GM12878 (cell line): ENCODE results near the gene NEGR1. TPM values are rescaled to one million over a fixed set of nuclear protein-coding genes. Genes with fewer than 3 reads are reported as not detected.

Source experiments
- ATAC-seq: fragments of 200-7000 bp; cut with Tn5 transposase; 3 replicates; pipeline ENCODE4 v1.9.1; 2020; ENCODE audit warnings: mild to moderate bottlenecking, moderate library complexity
- BruUV-seq: library from RNA; stranded (reverse); fragments of 400-500 nt; replicated peaks from 2 replicates; lab custom pipeline; 2021; lab: Mats Ljungman, UMichigan
- CTCF ChIA-PET: fragments of 300-600 bp; sonication (Branson Sonifier 250); formaldehyde crosslinking; extraction: SDS; loops from one replicate; lab custom pipeline; 2021; ENCODE audit warnings: inconsistent platforms; lab: Yijun Ruan, JAX
- POLR2A ChIA-PET: fragments of 350-600 bp; formaldehyde crosslinking; extraction: SDS; loops from one replicate; lab custom pipeline; 2021; ENCODE audit warnings: inconsistent platforms; lab: Charles Lee
- RAD21 ChIA-PET: fragments of 300-600 bp; sonication (Branson Sonifier 250); formaldehyde crosslinking; loops from one replicate; lab custom pipeline; 2023; ENCODE audit warnings: antibody characterized with exemption; ENCODE audit not compliant: unreplicated experiment; lab: Charles Lee
- SMC1A ChIA-PET: fragments of 300-600 bp; sonication (Branson Sonifier 250); formaldehyde crosslinking; loops from one replicate; lab custom pipeline; 2023; ENCODE audit not compliant: unreplicated experiment, uncharacterized antibody; lab: Charles Lee
- DNase-seq: peaks from one replicate; pipeline ENCODE4 v3.0.0-alpha.2; 2011; ENCODE audit warnings: low read depth, low spot score
- FAIRE-seq: peaks from 3 replicates; lab custom pipeline; 2011; peaks lifted over from hg19 to GRCh38; lab: Jason Lieb, UNC
- H2AFZ ChIP-seq: 2 replicates; pipeline ENCODE4 v1.6.0; 2011; ENCODE audit warnings: low read depth, low read length, control low read depth; ENCODE audit not compliant: control insufficient read depth
- H3K27ac ChIP-seq: 2 replicates; pipeline ENCODE4 v1.5.1; 2011; ENCODE audit warnings: control low read depth; ENCODE audit not compliant: control insufficient read depth, insufficient read depth
- H3K27me3 ChIP-seq, 2 experiments: replicated peaks in 1 of 2; 2 replicates each; pipeline versions ENCODE4 v1.6.0 to v1.6.1; 2011; ENCODE audit warnings: low read length in 1 of 2; ENCODE audit not compliant: control insufficient read depth in 2 of 2, insufficient read depth in 2 of 2
- H3K36me3 ChIP-seq, 2 experiments: 2 replicates each; pipeline ENCODE4 v1.5.1; 2011; ENCODE audit warnings: low read length in 1 of 2; ENCODE audit not compliant: control insufficient read depth in 2 of 2, insufficient read depth in 2 of 2
- H3K4me1 ChIP-seq: 2 replicates; pipeline ENCODE4 v1.6.1; 2011; ENCODE audit warnings: mild to moderate bottlenecking, low read length, moderate library complexity, mixed read lengths; ENCODE audit not compliant: control insufficient read depth, insufficient read depth
- H3K4me2 ChIP-seq: 2 replicates; pipeline ENCODE4 v1.6.0; 2011; ENCODE audit warnings: control low read depth; ENCODE audit not compliant: control insufficient read depth, insufficient read depth
- H3K4me3 ChIP-seq: fragments of 200-600 bp; sonication (generic); 2 replicates; pipeline ENCODE4 v1.5.1; 2016
- H3K79me2 ChIP-seq: 2 replicates; pipeline ENCODE4 v1.6.0; 2011; ENCODE audit warnings: low read length; ENCODE audit not compliant: control insufficient read depth, insufficient read depth
- H3K9ac ChIP-seq: 2 replicates; pipeline ENCODE4 v1.8.0; 2011; ENCODE audit warnings: low read length, control low read depth, mixed read lengths; ENCODE audit not compliant: control insufficient read depth, insufficient read depth
- H3K9me3 ChIP-seq: replicated peaks from 3 replicates; pipeline ENCODE4 v1.5.1; 2011; ENCODE audit warnings: mild to moderate bottlenecking, low read length; ENCODE audit not compliant: control insufficient read depth, insufficient read depth
- H4K20me1 ChIP-seq: 2 replicates; pipeline ENCODE4 v1.6.0; 2011; ENCODE audit not compliant: control insufficient read depth, insufficient read depth
- BACH1 ChIP-seq: fragments of 450-650 bp; IDR thresholded peaks from 2 replicates; pipeline ENCODE4 v1.6.1; 2017; ENCODE audit warnings: mild to moderate bottlenecking, borderline replicate concordance
- CBX3 ChIP-seq: fragments of 200-600 bp; sonication (generic); IDR thresholded peaks from 2 replicates; pipeline ENCODE4 v1.6.1; 2016; ENCODE audit warnings: low read depth, borderline replicate concordance
- CEBPB ChIP-seq, 2 experiments: fragments of 150-350 bp in 1 of 2; IDR thresholded peaks; 2 replicates each; pipeline ENCODE4 v1.6.1; 2012 to 2014; ENCODE audit warnings: low read depth in 2 of 2, low read length in 2 of 2, borderline replicate concordance in 1 of 2, inconsistent platforms in 1 of 2
- CHD1 ChIP-seq: IDR thresholded peaks from 2 replicates; pipeline ENCODE4 v1.6.1; 2012; ENCODE audit warnings: low read depth, low read length, improper control_type of control experiment
- DPF2 ChIP-seq: fragments of 450-650 bp; IDR thresholded peaks from 2 replicates; pipeline ENCODE4 v1.6.1; 2017; ENCODE audit warnings: mild to moderate bottlenecking
- EGR1 ChIP-seq, 2 experiments: IDR thresholded peaks; 1 replicate in 1 of 2; 2 replicates in 1 of 2; pipeline ENCODE4 v1.6.1; 2011 to 2012; ENCODE audit warnings: low read depth in 2 of 2, low read length in 2 of 2, borderline replicate concordance in 1 of 2, mild to moderate bottlenecking in 1 of 2, moderate library complexity in 1 of 2
- ESRRA ChIP-seq: IDR thresholded peaks from 2 replicates; pipeline ENCODE4 v1.6.1; 2012; ENCODE audit warnings: mild to moderate bottlenecking, low read length, improper control_type of control experiment
- HSF1 ChIP-seq: fragments of 150-350 bp; IDR thresholded peaks from 2 replicates; pipeline ENCODE4 v1.6.1; 2014; ENCODE audit warnings: mild to moderate bottlenecking, low read depth, low read length
- KDM1A ChIP-seq: fragments of 200-600 bp; sonication (generic); IDR thresholded peaks from 2 replicates; pipeline ENCODE4 v1.6.1; 2016; ENCODE audit warnings: borderline replicate concordance
- NR2C1 ChIP-seq: fragments of 450-650 bp; IDR thresholded peaks from 2 replicates; pipeline ENCODE4 v1.6.1; 2017; ENCODE audit warnings: antibody characterized with exemption, mild to moderate bottlenecking, moderate library complexity
- POLR2AphosphoS5 ChIP-seq: IDR thresholded peaks from 2 replicates; pipeline ENCODE4 v1.6.1; 2011; ENCODE audit warnings: mild to moderate bottlenecking, low read length, inconsistent platforms
- SKIL ChIP-seq: fragments of 450-650 bp; IDR thresholded peaks from 2 replicates; pipeline ENCODE4 v1.6.1; 2017; ENCODE audit warnings: mild to moderate bottlenecking, low read depth, inconsistent platforms; ENCODE audit not compliant: poor library complexity, severe bottlenecking
- SREBF2 ChIP-seq: IDR thresholded peaks from 2 replicates; pipeline ENCODE4 v1.6.1; 2012; ENCODE audit warnings: mild to moderate bottlenecking, low read length
- ZNF622 ChIP-seq: fragments of 450-650 bp; IDR thresholded peaks from 2 replicates; pipeline ENCODE4 v1.6.1; 2017; ENCODE audit warnings: mild to moderate bottlenecking, inconsistent platforms
- ZNF687 ChIP-seq: fragments of 450-650 bp; IDR thresholded peaks from 2 replicates; pipeline ENCODE4 v1.6.1; 2017; ENCODE audit warnings: mild to moderate bottlenecking, moderate library complexity
- ZSCAN29 ChIP-seq: fragments of 450-650 bp; IDR thresholded peaks from 2 replicates; pipeline ENCODE4 v1.6.1; 2017; ENCODE audit warnings: mild to moderate bottlenecking, moderate library complexity
- ZZZ3 ChIP-seq: IDR thresholded peaks from 2 replicates; pipeline ENCODE4 v1.6.1; 2011; ENCODE audit warnings: low read depth; ENCODE audit not compliant: control insufficient read depth, insufficient read length
- WGBS: methylation state at CpG from one replicate; pipeline ENCODE4 v1.1.6; 2016; ENCODE audit warnings: low lambda C conversion rate; ENCODE audit not compliant: insufficient replicate concordance, insufficient coverage; ENCODE audit errors: missing lambda C conversion rate; 5-methylcytosine and 5-hydroxymethylcytosine counted together
- in situ Hi-C: fragments of 300-500 bp; cut with MboI; formaldehyde crosslinking; loops from 9 replicates; pipeline ENCODE4 v1.14.3; 2018; ENCODE audit warnings: mixed read lengths
- intact Hi-C: fragments of 100-400 bp; cut with micrococcal nuclease; formaldehyde crosslinking; loops from one replicate; pipeline ENCODE4 v1.14.2; 2022; ENCODE audit not compliant: unreplicated experiment
- polyA plus RNA-seq, 11 experiments: library from polyadenylated mRNA; depleted of rRNA in 4 of 11; unstranded in 6 of 11; stranded (reverse) in 5 of 11; fragments of >200 nt; fragmentation: Nextera tagmentation in 4 of 11; fragmentation: Illumina TruSeq in 1 of 11; extraction: Ambion mirVana in 4 of 11; extraction: Trizol in 1 of 11; gene quantifications; 1 replicate in 1 of 11; 2 replicates in 10 of 11; pipeline versions ENCODE4 v1.2.1 to v1.2.3, GENCODE V29; 2011 to 2016; ENCODE audit warnings: inconsistent platforms in 2 of 11, missing spikeins in 2 of 11, low read depth in 1 of 11
- total RNA-seq, 4 experiments: library from RNA; depleted of rRNA in 3 of 4; stranded (reverse); fragments of >200 nt in 3 of 4; fragmentation: Illumina TruSeq in 1 of 4; extraction: Trizol in 1 of 4; gene quantifications; 2 replicates each; pipeline versions ENCODE4 v1.2.1 to v1.2.3, GENCODE V29; 2013 to 2021

The NEGR1 gene
- total and polyA plus RNA-seq, 10 of the 15 experiments (the other 5 are each of a cell fraction or from before 2014, with no cell fraction given), result under 0.01 to 0.03 (median 0.01) TPM; not detected in 7

GRCh38 chr1:71994646-71995045 is 287.7 kb downstream of the NEGR1 start:
- no peaks in the 10 kb centered on the region for H3K4me1 ChIP-seq
- RAD21 ChIA-PET, result interaction anchor here (0.7 kb wide), 1 partner anchor 43 kb away, joined by 4 read pairs; no protein-coding TSS in a partner anchor
- no peaks in the 10 kb centered on the region for H3K9me3 ChIP-seq
- no peak for DNase-seq
- SMC1A ChIA-PET, result no interaction called here
- BruUV-seq, result no TSS peak
- H4K20me1 ChIP-seq, result no peaks in the 10 kb centered on the region
- peak; percentile 42; the same call in 2 of the 3 replicates for ATAC-seq
- no peak overlapping the region for H3K4me2 ChIP-seq
- H3K27ac ChIP-seq, result no peak overlapping the region
- no peaks in the 10 kb centered on the region for H3K27me3 ChIP-seq
- H3K36me3 ChIP-seq, result no peaks in the 10 kb centered on the region
- CTCF ChIA-PET, result no interaction called here
- H3K79me2 ChIP-seq, result no peaks in the 10 kb centered on the region
- in situ Hi-C loops, result no loop called here
- no peak for FAIRE-seq
- H2AFZ ChIP-seq, result no peak overlapping the region
- no peak overlapping the region for H3K9ac ChIP-seq
- POLR2A ChIA-PET, result no interaction called here
- intact Hi-C loops, result no loop called here
- WGBS, result 10% methylated on average over 3 of the region's 3 CpGs
- no peak overlapping the region for H3K4me3 ChIP-seq
- TF ChIP-seq ZNF622, result no peak
- TF ChIP-seq POLR2AphosphoS5, result no peak
- TF ChIP-seq ESRRA, result no peak
- TF ChIP-seq NR2C1, result no peak
- TF ChIP-seq HSF1, result no peak
- TF ChIP-seq SREBF2, result no peak
- TF ChIP-seq CEBPB (IDR thresholded peaks at IDR 0.05; ENCODE audit: borderline replicate concordance in 1 of 2, low read depth in 2 of 2, low read length in 2 of 2), result no peak
- no peak for TF ChIP-seq SKIL
- TF ChIP-seq CBX3, result no peak
- TF ChIP-seq KDM1A, result no peak
- no peak for TF ChIP-seq CHD1
- TF ChIP-seq EGR1 (IDR thresholded peaks at IDR 0.05; ENCODE audit: borderline replicate concordance in 1 of 2, low read depth in 2 of 2, low read length in 2 of 2), result no peak
- TF ChIP-seq ZZZ3, result no peak
- no peak for TF ChIP-seq ZNF687
- TF ChIP-seq BACH1, result no peak
- no peak for TF ChIP-seq ZSCAN29
- TF ChIP-seq DPF2, result no peak
